Body of pancreas (tissue), 4 donors: ENCODE measurements around the gene ARPP19. TPM values are rescaled to one million over a fixed set of nuclear protein-coding genes. Genes with fewer than 3 reads are reported as not detected.
"Not testable (repeated sequence)": the region's sequence is repeated elsewhere in the genome, so short reads cannot be mapped to it uniquely, and the experiment has no call there.

Experiments
- ATAC-seq: fragments of 150-250 bp; one replicate; pipeline ENCODE4 v1.9.1; 2016
- DNase-seq, 4 donors: peaks; one replicate each; pipeline ENCODE4 v3.0.0-alpha.2; 2019
- H3K27ac ChIP-seq, 4 donors: fragments of 200-600 bp; sonication (generic); 1 replicate in 3 of 4; 2 replicates in 1 of 4; pipeline versions ENCODE4 v1.5.1 to v1.6.1; 2016 to 2019; ENCODE audit warnings: mild to moderate bottlenecking in 1 of 4, mixed read lengths in 1 of 4, moderate library complexity in 1 of 4
- H3K27me3 ChIP-seq, 2 donors: fragments of 200-600 bp; sonication (generic); one replicate each; pipeline ENCODE4 v1.6.0; 2016; ENCODE audit warnings: mild to moderate bottlenecking in 1 of 2
- H3K36me3 ChIP-seq, 2 donors: fragments of 200-600 bp; sonication (generic); replicated peaks in 1 of 2; 2 replicates each; pipeline ENCODE4 v1.5.1; 2016; ENCODE audit warnings: low read depth in 2 of 2; ENCODE audit not compliant: insufficient read depth in 1 of 2
- H3K4me1 ChIP-seq: fragments of 200-600 bp; sonication (generic); one replicate; pipeline ENCODE4 v1.6.0; 2016
- H3K4me3 ChIP-seq, 2 donors: fragments of 200-600 bp; sonication (generic); 1 replicate in 1 of 2; 2 replicates in 1 of 2; pipeline ENCODE4 v1.5.1; 2016 to 2019
- H3K9me3 ChIP-seq, 3 donors: fragments of 200-600 bp; sonication (generic); 1 replicate in 2 of 3; 2 replicates in 1 of 3; pipeline ENCODE4 v1.5.1; 2016
- CTCF ChIP-seq, 7 experiments: fragments of 450-650 bp in 4 of 7; fragments of 200-600 bp in 3 of 7; sonication (generic) in 3 of 7; IDR thresholded peaks; one replicate each; pipeline ENCODE4 v1.5.1; 2016 to 2019; ENCODE audit warnings: antibody characterized with exemption in 7 of 7
- POLR2A ChIP-seq, 3 donors: fragments of 450-650 bp; IDR thresholded peaks; one replicate each; pipeline ENCODE4 v1.6.1; 2016; ENCODE audit warnings: antibody characterized with exemption in 3 of 3, mild to moderate bottlenecking in 2 of 3
- WGBS, 2 donors: methylation state at CpG; one replicate each; pipeline ENCODE4 v1.1.5; 2017; 5-methylcytosine and 5-hydroxymethylcytosine counted together
- intact Hi-C: fragments of 100-400 bp; cut with DNase I; formaldehyde crosslinking; loops from one replicate; pipeline ENCODE4 v1.15.1; 2023
- total RNA-seq, 2 donors: library from RNA; depleted of rRNA; stranded (reverse); fragments of >200 nt; gene quantifications; one replicate each; pipeline ENCODE4 v1.1.0, GENCODE V29; 2016

Gene ARPP19
- total RNA-seq, 2 donors from 2014 or later: 37.2 to 65.4 TPM

GRCh38 chr15:52551762-52552161 is 17.1 kb downstream of the ARPP19 start:
- ATAC-seq: no peak
- TF ChIP-seq CTCF (IDR thresholded peaks at IDR 0.05) (no peak), POLR2A (IDR thresholded peaks at IDR 0.05) (no peak)
- peak overlapping the region in 1 of 4 donors; percentile 59 for H3K27ac ChIP-seq
- intact Hi-C loops: no loop called here
- no peaks in the 10 kb centered on the region for H3K9me3 ChIP-seq
- H3K4me1 ChIP-seq: peaks cover under 1% of the 10 kb centered on the region
- H3K36me3 ChIP-seq: peaks cover 0 to 16% of the 10 kb centered on the region in 2 donors
- DNase-seq: peak in 1 of 4 donors; percentile 53
- H3K27me3 ChIP-seq: no peaks in the 10 kb centered on the region
- H3K4me3 ChIP-seq: no peak overlapping the region
- WGBS, 2 donors: 68 to 92% methylated on average over 6 of the region's 6 CpGs

GRCh38 chr15:52551186-52551585 is 17.6 kb downstream of the ARPP19 start:
- H3K4me3 ChIP-seq, intact Hi-C loops, H3K9me3 ChIP-seq, ATAC-seq, H3K27ac ChIP-seq, DNase-seq, H3K4me1 ChIP-seq, H3K27me3 ChIP-seq: not testable (repeated sequence)
- WGBS, 2 donors: 87 to 93% methylated on average over 1 of the region's 1 CpG
- H3K36me3 ChIP-seq: peaks cover 0 to 20% of the 10 kb centered on the region in 2 donors

- no peak for TF ChIP-seq CTCF (IDR thresholded peaks at IDR 0.05)
- TF ChIP-seq POLR2A (IDR thresholded peaks at IDR 0.05): no peak
- Histone ChIP-seq H3K9me3 (no peaks in the 10 kb centered on the region), H3K4me3 (no peak overlapping the region), H3K4me1 (no peaks in the 10 kb centered on the region), H3K27ac (no peak overlapping the region), H3K36me3 (peaks cover 0 to 18% of the 10 kb centered on the region in 2 donors), H3K27me3 (no peaks in the 10 kb centered on the region)
- 89 to 97% methylated on average over 4 to 5 of the region's 5 CpGs for WGBS, 2 donors
- intact Hi-C loops: no loop called here
- no peak for ATAC-seq
- no peak for DNase-seq
Measured at GRCh38 chr15:52546031-52546751, 22.6 kb downstream of the ARPP19 start.

- Histone ChIP-seq H3K4me3 (no peak overlapping the region), H3K36me3 (no peaks in the 10 kb centered on the region), H3K9me3 (no peaks in the 10 kb centered on the region), H3K27me3 (no peaks in the 10 kb centered on the region), H3K4me1 (no peaks in the 10 kb centered on the region), H3K27ac (no peak overlapping the region)
- WGBS, 2 donors: 63 to 94% methylated on average over 1 to 3 of the region's 3 CpGs
- DNase-seq (peak in 1 of 4 donors; percentile 13), ATAC-seq (no peak)
- intact Hi-C loops: no loop called here
- TF ChIP-seq POLR2A (IDR thresholded peaks at IDR 0.05): no peak
- TF ChIP-seq CTCF (IDR thresholded peaks at IDR 0.05): no peak
Measured at GRCh38 chr15:52540374-52541012, 28.3 kb downstream of the ARPP19 start.

- no peak overlapping the region for H3K27ac ChIP-seq
- ATAC-seq (no peak), DNase-seq (no peak)
- intact Hi-C loops: no loop called here
- WGBS, 2 donors: 92% methylated on average over 8 of the region's 8 CpGs
- no peaks in the 10 kb centered on the region for H3K4me1 ChIP-seq
- no peak overlapping the region for H3K4me3 ChIP-seq
- no peaks in the 10 kb centered on the region for H3K27me3 ChIP-seq
- no peaks in the 10 kb centered on the region for H3K9me3 ChIP-seq
- no peaks in the 10 kb centered on the region for H3K36me3 ChIP-seq
- TF ChIP-seq POLR2A (IDR thresholded peaks at IDR 0.05): no peak
- TF ChIP-seq CTCF (IDR thresholded peaks at IDR 0.05): no peak
Measured at GRCh38 chr15:52537459-52537858, 31.4 kb downstream of the ARPP19 start.
